Measurements from ENCODE around the gene ASPDH. TPM values are rescaled to one million over a fixed set of nuclear protein-coding genes. Genes with fewer than 3 reads are reported as not detected.

The ASPDH gene
- total and polyA plus RNA-seq, 8 donors = 0.74 to 2.6 (median 1.3) TPM; not detected in 2

DNA sequence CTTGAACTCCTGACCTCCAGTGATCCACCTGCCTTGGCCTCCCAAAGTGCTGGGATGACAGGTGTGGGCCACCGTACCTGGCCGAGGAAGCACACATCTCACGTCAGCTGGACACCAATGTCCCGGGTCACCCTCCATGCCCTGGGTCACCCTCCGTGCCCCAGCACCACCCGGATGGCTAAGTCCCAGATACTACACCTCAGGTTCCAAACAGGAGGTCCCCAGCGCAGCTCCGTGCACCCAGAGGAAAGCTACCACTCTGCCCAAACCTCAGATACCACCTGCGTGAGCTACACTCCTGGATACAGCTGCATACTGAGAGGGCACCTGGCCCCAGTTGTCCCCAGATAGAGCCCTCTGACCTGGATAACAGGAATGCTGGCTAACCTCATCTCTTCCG is 40.5 kb upstream of the ASPDH start:
- H3K36me3 ChIP-seq = no peaks in the 10 kb centered on the region
- peaks cover 0 to 97% of the 10 kb centered on the region in 2 donors for H3K27me3 ChIP-seq
- no peak overlapping the region for H3K4me3 ChIP-seq
- DNase-seq (no peak), ATAC-seq (no peak)
- no peaks in the 10 kb centered on the region for H3K9me3 ChIP-seq
- TF ChIP-seq, protein P1, sequence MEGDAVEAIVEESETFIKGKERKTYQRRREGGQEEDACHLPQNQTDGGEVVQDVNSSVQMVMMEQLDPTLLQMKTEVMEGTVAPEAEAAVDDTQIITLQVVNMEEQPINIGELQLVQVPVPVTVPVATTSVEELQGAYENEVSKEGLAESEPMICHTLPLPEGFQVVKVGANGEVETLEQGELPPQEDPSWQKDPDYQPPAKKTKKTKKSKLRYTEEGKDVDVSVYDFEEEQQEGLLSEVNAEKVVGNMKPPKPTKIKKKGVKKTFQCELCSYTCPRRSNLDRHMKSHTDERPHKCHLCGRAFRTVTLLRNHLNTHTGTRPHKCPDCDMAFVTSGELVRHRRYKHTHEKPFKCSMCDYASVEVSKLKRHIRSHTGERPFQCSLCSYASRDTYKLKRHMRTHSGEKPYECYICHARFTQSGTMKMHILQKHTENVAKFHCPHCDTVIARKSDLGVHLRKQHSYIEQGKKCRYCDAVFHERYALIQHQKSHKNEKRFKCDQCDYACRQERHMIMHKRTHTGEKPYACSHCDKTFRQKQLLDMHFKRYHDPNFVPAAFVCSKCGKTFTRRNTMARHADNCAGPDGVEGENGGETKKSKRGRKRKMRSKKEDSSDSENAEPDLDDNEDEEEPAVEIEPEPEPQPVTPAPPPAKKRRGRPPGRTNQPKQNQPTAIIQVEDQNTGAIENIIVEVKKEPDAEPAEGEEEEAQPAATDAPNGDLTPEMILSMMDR (IDR thresholded peaks at IDR 0.05) = no peak
- no peak overlapping the region for H3K27ac ChIP-seq
- intact Hi-C loops (cut with DNase I) = no loop called here
- peaks cover 0 to 11% of the 10 kb centered on the region in 2 donors for H3K4me1 ChIP-seq

DNA sequence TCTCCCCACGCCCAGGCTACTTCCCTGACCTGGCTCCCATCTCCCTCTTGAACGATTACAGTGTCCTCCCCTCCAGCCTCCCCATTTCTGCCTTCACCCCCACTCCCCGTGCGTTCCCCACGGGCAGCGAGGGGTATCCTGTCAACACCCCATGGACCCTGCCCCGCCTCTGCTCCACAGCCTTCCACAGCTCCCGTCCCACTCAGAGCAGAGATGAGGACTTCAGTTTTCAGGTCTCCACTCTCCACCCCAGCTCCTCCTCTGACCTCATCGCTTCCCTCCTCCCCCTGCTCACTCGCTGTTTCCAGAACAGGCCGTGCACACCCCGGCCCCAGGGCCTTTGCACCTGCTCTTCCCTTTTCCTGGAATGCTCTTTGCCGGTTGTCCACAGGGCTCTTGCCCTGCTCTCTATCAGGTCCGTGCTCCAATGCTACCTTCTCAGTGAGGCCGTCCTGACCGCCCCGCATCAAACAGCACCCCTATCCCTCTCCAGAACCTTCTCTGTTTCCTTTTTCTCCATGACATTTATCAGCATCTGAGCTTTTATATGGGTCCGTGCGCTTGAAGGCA is 39.5 kb upstream of the ASPDH start:
- no peak overlapping the region for H3K27ac ChIP-seq
- intact Hi-C loops (cut with DNase I) = no loop called here
- TF ChIP-seq, protein P1 (IDR thresholded peaks at IDR 0.05) = no peak
- ATAC-seq = no peak
- H3K4me3 ChIP-seq = no peak overlapping the region
- peaks cover 0 to 97% of the 10 kb centered on the region in 2 donors for H3K27me3 ChIP-seq
- no peaks in the 10 kb centered on the region for H3K36me3 ChIP-seq
- no peak for DNase-seq
- no peaks in the 10 kb centered on the region for H3K9me3 ChIP-seq
- H3K4me1 ChIP-seq = peaks cover 0 to 11% of the 10 kb centered on the region in 2 donors

DNA sequence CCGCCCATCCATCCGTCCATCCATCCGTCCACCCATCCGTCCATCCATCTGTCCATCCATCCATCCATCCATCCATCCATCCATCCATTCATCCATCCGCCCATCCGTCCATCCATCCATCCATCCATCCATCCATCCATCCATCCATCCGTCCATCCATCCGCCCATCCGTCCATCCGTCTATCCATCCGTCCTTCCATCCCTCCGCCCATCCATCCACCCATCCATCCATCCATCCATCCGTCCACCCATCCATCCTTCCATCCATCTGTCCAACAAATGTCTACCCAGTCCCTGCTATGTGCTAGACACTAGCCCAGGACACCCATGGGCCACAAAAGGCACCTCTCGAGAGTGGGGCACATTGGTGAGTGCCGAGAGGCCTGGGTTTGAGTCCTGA is 38.8 kb upstream of the ASPDH start:
- H3K9me3 ChIP-seq = no peaks in the 10 kb centered on the region
- no peak overlapping the region for H3K4me3 ChIP-seq
- intact Hi-C loops (cut with DNase I) = no loop called here
- peaks cover 0 to 11% of the 10 kb centered on the region in 2 donors for H3K4me1 ChIP-seq
- H3K36me3 ChIP-seq = no peaks in the 10 kb centered on the region
- H3K27me3 ChIP-seq = peaks cover 0 to 99% of the 10 kb centered on the region in 2 donors
- DNase-seq = no peak
- no peak for ATAC-seq
- H3K27ac ChIP-seq = no peak overlapping the region
- TF ChIP-seq, protein P1 (IDR thresholded peaks at IDR 0.05) = no peak

DNA sequence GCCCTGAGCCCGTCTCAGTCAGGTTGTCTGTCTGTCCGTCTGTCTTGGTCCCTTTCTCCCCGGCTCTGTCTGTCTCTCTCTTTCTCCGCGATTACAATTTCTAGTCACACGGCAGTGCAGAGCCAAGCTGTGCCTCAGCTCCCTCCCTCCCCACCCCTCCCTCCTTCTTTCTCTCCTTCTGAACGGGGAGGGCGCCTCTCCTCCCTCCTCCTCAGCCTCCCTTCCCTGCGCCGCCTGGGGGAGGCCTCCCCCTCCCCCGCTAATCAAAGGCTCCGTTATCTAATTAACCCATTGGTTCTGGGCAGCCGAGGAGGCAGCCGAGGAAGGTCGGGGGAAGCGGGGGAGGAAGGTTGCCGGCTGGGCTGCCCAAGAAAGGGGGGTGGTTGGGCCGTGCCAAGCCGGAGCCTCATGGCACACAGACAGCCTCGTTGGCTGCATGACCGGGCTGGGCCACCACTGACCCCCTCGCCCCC is 38.0 kb upstream of the ASPDH start:
- Histone ChIP-seq H3K27me3 (peaks cover 0 to 99% of the 10 kb centered on the region in 2 donors), H3K4me1 (peaks cover 0 to 10% of the 10 kb centered on the region in 2 donors), H3K36me3 (no peaks in the 10 kb centered on the region), H3K27ac (no peak overlapping the region), H3K4me3 (no peak overlapping the region), H3K9me3 (no peaks in the 10 kb centered on the region)
- TF ChIP-seq, protein P1 (IDR thresholded peaks at IDR 0.05) = no peak
- intact Hi-C loops (cut with DNase I) = no loop called here
- DNase-seq = peak in 2 of 4 donors; percentile 45 to 67
- ATAC-seq = no peak

DNA sequence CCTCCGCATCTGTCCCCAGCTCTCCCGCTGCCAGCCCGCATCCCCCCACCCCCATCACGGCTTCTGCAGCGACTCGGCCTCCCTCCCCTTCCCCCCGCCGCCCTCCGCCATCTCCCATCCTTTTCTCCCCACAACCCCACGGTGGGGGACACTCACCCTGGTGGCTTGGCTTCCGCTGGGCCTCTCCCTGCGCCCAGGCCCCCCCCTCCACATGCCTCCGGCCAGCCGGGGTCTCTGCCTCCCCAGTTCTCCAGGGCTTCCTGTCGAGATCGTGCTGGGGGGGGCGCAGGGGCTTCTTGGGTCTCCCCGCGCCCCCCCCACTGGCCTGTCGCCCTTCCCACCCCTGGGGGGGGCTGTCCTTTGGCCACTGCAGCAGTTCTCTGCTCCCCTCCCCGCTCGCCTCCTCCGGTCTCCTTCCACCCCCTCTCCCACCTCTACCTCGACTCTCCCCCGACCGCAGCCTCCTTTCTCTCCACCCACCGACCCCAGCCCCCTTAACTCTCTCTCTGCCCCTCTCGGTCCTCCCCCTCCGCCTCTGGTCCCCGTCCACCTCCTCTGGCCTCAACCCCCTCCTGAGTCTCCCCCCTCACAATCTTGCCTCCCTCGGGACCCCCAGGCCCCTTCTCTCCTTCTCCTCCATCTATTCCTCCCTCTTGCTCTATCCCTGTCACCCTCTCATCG is 37.5 kb upstream of the ASPDH start:
- no peaks in the 10 kb centered on the region for H3K36me3 ChIP-seq
- intact Hi-C loops (cut with DNase I) = no loop called here
- ATAC-seq (no peak), DNase-seq (no peak)
- peaks cover 0 to 95% of the 10 kb centered on the region in 2 donors for H3K27me3 ChIP-seq
- no peaks in the 10 kb centered on the region for H3K9me3 ChIP-seq
- peaks cover 0 to 4% of the 10 kb centered on the region in 2 donors for H3K4me1 ChIP-seq
- H3K4me3 ChIP-seq = peak overlapping the region in 1 of 2 donors; percentile 6
- H3K27ac ChIP-seq = no peak overlapping the region
- TF ChIP-seq, protein P1 (IDR thresholded peaks at IDR 0.05) = no peak
